HG03060 (cell line): ENCODE data around the gene STING1.
"Not testable (repeated sequence)": the region's sequence is repeated elsewhere in the genome, so short reads cannot be mapped to it uniquely, and the experiment has no call there.

Experiments
- ATAC-seq: cut with Tn5 transposase; IDR thresholded peaks from one replicate; pipeline ENCODE4 v1.9.1; 2021; ENCODE audit warnings: low read depth, moderate number of reproducible peaks; ENCODE audit not compliant: unreplicated experiment

STING1 gene

DNA sequence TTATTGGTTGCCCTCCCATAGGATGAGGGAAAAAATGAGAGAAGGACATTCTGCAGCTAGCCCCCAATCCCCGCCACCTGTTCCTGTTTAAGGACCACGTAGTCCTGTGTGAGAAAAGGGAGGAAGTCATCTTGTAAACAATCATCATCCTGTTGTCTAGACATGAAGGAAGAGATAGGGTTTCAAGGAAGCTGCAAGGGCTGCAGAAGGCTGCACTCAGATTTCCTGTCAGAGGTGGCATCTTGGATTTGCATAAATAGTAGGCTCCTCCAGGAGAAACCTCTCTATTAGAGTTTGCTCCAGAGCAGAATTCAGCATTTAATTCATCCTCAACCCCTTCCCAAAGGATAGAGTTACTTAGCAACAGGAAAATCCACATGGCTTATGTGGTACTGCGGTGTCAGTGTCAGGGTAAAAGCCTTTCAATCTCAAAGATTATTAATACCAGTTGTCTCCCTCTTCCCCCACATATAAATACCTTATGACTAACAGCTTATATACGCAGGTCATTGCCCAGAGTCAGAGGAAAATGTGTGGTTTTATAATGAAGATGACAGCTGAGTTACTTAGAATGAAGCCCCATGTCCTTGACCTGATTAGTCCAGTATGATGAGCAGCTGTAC, 38.6 kb downstream of the STING1 start:
- ATAC-seq = no peak

DNA sequence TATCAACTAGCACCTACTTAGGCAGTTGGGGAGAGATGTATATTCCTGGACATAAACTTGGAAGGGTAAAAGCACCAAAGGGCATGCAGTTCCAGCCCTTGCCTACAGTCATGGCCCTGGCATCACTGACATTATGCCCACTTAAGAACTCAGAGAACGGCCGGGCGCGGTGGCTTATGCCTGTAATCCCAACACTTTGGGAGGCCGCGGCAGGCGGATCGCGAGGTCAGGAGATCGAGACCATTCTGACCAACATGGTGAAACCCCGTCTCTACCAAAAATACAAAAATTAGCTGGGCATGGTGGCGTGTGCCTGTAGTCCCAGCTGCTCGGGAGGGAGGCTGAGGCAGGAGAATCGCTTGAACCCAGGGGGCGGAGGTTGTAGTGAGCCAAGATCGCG, 42.1 kb downstream of the STING1 start:
- not testable (repeated sequence) for ATAC-seq

DNA sequence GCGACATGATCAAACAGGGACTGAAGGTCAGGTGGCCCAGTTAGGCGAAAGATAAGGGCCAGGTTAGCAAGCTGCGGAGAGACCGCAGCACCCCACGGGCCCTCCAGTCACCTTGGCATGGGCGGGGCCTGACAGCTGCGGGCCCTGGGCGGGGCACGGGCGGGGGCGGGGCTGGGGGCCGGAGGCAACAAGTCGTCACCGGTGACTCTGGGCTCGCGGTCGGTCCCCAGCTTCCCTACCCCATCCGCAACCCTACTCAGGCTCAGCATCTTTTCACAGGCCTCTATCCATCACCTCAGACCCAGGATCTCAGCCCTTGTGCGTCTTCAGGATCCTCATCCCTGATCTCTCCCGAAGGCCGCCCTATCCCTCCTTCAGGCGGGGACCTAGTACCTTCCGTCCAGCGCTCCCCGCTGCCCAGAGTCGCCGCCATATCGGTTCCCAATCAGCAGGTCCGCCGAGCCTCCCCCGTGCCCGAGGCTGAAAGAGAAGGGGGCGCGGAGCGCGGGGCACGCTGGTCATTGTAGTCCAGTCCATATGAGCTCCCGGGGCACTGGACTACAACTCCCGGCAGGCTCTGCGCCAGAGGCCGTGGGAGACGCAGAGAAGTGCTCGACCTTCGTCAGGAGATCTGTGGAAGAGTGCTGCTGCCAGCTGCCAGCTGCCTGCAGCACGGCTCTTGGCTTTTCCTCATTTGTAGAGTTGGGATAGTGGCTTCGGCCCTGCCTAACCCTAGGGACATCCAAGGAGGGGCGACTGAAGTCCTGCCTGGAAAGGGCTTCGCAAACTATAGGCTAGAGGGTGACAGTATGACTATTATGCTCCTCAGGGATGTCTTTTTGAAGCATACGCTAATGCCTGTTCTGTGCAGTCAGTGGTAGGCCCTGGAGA, 43.3 kb downstream of the STING1 start, which contains the start of gene DNAJC18:
Gene DNAJC18 (minus strand): TSS at position 513 of the 891 bp plus-strand sequence. CDS start 80 bp downstream, at position 433.
- peak; percentile 52 for ATAC-seq

DNA sequence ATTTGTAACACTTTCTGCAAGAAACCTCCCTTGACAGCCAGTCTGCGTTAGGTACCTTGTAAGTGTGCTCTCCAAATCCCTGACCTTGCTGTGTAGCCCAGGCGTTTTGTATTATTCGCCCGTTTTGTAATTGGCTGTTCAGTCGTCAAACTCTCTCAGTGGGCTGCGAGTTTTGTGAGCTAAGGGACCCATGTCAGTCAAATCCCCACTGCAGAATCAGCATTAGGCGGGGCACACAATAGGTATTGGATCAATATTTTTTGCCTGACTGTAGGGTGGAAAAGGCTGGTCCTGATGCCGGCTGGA, 43.9 kb downstream of the STING1 start:
- ATAC-seq = no peak

DNA sequence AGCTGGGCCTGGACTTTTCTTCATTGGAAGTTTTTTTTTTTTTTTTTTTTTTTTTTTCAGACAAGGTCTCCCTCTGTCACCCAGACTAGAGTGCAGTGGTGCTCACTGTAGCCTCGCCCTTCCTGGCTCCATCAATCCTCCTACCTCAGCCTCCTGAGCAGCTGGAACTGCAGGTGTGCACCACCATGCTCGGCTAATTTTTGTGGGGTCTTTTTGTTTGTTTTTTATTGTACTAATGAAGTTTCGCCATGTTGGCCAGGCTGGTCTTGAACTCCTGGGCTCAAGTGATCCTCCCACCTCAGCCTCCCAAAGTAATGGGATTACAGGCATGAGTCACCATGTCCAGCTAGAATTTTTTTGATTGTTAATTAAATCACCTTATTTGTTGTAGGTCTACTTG, 46.9 kb downstream of the STING1 start:
- no peak for ATAC-seq

DNA sequence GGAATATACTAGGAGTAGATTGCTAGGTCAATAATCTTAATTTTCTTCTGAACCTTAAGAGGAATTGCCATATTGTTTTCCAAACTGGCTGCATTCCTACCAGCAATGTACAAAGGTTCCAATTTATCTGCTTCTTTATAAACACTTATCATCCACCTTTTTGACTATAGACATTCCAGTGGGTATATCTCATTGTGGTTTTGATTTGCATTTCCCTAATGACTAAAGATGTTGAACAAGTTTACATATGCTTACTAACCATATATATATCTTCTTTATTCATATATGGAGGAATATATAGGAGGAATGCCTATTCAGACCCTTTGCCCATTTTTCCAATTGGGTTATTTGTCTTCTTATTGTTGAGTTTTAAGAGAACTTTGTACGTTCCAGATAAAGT, 50.9 kb downstream of the STING1 start:
- ATAC-seq = no peak

DNA sequence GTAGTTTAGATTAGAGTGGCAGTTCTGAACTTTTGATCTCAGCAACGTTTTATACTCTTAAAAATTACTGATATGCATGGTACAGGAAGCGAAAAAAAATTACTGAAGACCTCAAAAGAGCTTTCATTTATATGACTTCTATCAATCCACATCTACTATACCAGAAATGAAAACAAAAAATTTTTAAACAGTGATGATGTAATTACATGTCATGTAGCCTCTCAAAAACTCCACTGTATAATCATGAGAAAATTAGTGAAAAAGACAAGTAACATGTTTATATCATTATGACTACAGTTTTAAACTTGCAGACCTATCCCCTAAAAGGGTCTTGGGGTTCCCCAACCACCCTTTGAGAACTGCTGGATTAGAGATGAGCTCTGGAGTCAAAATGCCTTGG, 52.5 kb downstream of the STING1 start:
- no peak for ATAC-seq

DNA sequence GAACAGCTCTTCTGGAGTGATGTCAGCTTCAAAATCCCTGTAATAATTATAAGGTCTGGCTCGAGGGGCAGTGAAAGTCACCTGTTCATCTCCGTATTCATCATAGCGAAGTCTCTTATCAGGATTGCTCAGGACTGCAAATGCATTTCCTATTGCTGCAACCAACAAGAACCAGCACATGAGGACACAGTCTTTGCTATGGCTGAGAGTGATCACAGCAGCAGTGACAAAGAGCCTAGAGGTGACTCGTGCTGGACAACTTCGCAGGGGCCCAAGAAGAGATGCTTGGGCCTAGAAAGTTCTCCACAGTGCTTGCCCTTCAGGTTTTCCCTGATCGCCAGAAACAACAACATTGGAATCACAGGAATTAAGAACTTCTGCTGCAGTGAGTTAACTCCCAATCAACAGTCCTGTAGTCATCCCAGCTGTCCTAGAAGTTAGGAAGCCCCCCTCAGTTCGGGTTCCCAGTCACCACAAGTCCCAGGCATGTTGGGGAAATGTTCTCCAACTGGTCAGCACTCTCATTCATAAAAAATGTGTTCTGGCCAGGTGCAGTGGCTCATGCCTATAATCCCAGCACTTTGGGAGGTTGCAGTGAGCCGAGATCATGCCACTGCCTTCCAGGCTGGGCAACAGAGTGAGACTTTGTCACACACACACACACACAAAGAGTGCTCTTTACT, 56.2 kb downstream of the STING1 start:
- ATAC-seq = no peak
